HG03520 (cell line): ENCODE measurements around the gene OR2A1.
A peak's percentile ranks its signal among the peaks of the same experiment; 100 is the strongest.
"Not testable (repeated sequence)": the region's sequence is repeated elsewhere in the genome, so short reads cannot be mapped to it uniquely, and the experiment has no call there.

Source experiments
- ATAC-seq: cut with Tn5 transposase; IDR thresholded peaks from one replicate; pipeline ENCODE4 v1.9.1; 2021; ENCODE audit warnings: mild to moderate bottlenecking, moderate library complexity; ENCODE audit not compliant: unreplicated experiment

Gene OR2A1, protein sequence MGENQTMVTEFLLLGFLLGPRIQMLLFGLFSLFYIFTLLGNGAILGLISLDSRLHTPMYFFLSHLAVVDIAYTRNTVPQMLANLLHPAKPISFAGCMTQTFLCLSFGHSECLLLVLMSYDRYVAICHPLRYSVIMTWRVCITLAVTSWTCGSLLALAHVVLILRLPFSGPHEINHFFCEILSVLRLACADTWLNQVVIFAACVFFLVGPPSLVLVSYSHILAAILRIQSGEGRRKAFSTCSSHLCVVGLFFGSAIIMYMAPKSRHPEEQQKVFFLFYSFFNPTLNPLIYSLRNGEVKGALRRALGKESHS

DNA sequence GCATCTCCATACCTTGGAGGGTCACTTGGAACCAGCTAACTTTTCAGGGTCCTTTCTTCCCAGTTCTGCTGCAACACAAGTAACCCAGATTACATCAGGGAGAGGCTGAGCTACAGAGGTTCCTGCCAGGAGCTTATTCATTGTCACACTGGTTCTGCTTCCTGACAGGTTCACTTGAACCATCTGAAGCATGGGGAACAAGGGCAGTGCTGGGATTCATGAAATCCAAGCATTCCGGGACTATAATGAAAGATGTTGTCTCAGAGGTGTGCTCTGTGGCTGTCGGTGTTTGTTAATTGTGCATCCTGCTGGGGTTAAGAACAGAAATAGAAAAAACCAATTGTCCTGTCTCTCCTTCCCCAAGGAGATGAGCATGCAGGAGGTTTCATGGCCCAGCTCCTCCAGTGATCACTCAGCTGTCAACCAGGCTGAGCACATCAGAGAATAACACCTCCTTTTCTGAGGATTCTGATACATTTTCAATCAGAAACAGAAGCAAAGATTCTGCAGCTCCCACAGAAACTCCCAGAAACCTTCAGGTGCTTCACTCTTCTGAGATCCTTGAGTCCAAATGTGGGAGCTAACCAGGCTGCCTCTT is at the start of gene OR2A1:
Gene OR2A1 (plus strand): TSS at position 548 of the 598 bp plus-strand sequence. CDS start 5,706 bp downstream, outside the sequence.
- ATAC-seq = not testable (repeated sequence)

DNA sequence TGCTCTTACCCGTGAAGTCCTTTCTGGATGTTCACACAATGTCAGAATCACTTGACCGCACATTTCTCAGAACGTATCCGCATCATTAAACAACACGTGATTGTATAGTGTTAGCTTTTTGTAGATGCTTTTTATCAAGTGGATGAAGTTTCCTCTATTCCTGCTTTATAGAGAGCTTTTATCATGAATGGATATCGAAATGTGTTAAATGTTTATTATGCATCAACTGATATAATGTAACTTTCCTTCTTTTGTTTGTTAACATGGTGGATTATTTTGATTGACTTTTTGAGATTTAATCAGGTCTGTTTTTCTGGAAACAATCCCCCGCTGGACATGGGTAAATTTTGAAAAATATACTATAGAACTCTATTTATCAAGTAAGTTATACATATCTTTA is 47.5 kb upstream of the OR2A1 start, which contains the start of gene OR2A7:
Gene OR2A7 (minus strand): TSS at position 101 of the 400 bp plus-strand sequence. CDS start 5,164 bp downstream, outside the sequence.
- not testable (repeated sequence) for ATAC-seq

DNA sequence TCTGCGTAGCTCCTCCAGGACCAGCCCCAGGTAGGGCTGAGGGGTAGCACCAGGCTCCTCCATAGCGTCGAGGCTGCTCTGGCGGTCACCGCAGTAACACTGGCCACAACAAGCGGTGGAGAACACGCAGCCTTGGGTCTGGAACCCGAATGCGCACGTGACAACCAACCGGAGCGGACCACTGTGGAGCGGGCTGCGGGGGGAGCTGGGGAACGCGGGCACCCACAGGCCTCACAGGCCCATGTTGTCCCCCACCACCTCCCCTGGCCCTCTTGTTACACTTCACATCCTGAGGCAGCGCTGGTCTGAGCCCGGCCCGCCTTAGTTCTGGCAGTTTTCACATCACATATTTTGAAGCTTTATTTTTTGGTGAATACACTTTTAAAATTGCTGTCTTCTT is 43.0 kb upstream of the OR2A1 start, which contains the start of gene CTAGE8:
Gene CTAGE8 (minus strand): TSS at position 101 of the 400 bp plus-strand sequence. CDS start 38 bp downstream, at position 63.
- not testable (repeated sequence) for ATAC-seq

DNA sequence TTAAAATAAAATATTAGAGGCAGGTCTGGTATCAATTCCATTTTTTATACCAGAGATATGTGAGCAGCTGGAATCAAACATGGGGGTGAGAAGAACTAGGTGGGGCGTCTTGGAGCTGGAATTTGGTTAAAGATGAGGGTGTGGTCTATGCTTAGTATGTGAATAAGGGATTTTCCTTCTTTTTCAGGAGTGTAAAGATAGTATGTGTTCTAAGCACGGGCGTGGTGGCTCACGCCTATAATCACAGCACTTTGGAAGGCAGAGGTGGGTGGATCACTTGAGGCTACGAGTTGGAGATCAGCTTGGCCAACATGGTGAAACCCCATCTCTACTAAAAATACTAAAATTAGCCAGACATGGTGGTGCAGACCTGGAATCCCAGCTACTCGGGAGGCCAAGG is 36.9 kb upstream of the OR2A1 start:
- ATAC-seq = not testable (repeated sequence)

DNA sequence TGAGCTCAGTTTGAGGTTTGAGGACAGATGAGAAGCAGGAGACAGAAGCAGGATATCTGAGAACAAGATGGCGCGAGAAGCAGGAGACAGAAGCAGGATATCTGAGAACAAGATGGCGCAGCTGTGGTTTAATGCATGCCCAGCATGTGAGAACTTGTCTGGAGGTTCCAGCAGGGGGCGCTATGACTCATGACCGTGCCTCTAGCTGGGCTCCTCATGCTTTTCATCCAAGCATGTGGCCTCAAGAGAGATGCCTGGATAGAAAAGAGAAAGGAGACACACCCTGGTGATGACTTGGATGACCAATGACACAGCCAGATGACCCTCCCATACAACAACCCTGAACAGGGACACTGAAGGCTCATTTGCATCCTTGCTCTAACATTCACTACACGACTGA is 32.2 kb upstream of the OR2A1 start:
- ATAC-seq = peak; percentile 36

DNA sequence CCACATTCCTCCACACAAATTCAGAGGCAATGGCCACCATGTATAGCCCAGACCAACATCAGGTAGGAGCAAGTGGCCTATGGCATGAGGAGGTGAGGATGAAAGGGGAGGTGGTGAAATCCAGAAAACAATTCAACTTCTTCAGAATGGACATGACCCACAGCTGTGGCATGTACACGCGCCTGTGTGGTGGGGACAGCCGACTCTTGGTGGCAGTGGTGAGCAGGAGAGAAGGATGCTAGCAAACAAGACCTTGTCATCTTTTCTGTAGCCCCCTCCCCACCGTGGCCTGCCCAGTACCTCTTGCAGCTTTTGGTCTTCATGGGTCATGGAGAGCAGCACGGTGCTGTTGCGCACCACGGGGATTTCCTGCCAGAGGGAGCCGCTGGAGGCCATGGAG is 30.2 kb upstream of the OR2A1 start:
- not testable (repeated sequence) for ATAC-seq

DNA sequence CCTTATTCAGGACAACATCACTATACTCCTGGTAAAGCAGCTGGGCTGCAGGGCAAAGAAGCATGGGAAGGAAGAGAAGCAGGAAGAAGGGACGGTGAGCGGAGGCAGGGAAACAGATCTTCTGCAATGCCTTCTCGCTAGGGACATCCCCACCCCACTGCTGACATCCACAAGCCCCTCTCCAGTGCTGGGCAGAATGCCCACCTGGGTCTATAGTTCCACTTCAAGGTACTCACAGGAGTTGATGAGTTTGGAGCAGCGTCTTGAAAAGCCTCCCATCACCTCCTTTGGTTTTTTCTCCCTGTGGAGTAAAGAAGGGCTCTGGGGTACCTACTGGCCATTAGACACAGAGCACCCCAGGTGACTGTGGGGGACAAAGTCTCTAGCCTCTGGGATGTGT is 29.7 kb upstream of the OR2A1 start:
- not testable (repeated sequence) for ATAC-seq

DNA sequence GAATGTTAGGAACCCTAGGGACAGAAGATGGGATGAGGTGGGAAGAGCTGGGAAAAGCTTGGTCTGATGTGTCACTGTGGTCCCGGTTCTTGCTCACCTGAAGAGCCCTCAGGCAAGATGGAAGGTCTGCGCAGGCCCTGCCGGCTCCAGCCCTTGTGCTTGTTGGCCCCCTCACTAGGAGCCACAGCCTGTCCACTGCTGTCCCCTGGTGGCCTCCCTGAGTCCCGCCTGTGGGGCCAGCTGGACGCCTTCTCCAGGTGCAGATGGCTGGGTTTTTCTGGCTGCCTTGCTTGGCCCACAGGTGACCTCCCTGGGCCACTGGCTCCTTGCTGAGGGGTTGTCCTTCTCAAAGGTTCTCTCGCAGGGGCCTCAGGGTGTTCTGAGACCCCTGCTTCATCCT is 28.5 kb upstream of the OR2A1 start:
- ATAC-seq = not testable (repeated sequence)

DNA sequence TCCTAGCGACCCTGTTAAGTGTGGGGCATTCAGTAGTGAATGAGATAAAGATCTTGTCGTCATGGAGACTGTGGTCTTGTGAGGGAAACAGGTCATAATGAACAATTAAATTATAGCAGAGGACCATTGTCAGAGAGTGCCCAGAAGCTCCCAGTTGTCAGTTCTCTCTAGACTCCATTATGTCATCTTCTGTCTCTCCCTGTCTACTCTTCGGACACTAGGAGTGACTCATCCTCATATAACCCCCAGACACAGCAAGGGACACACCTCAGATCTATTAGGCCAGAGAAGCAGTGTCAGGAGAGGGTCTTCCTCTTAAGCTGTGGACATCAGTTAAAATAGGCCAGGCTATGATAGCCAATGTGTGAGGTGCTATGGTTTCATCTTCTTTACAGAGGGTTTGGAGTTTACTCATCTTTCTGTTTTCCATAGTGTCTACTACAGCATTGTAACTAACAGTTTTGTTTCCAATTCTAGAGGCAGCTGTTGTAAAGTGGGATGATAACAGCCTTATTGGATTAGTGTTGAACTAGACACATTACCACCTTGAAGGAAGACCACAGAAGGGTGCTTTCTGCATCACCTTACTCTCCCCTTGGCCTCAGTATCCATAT is 24.9 kb upstream of the OR2A1 start:
- ATAC-seq = not testable (repeated sequence)

DNA sequence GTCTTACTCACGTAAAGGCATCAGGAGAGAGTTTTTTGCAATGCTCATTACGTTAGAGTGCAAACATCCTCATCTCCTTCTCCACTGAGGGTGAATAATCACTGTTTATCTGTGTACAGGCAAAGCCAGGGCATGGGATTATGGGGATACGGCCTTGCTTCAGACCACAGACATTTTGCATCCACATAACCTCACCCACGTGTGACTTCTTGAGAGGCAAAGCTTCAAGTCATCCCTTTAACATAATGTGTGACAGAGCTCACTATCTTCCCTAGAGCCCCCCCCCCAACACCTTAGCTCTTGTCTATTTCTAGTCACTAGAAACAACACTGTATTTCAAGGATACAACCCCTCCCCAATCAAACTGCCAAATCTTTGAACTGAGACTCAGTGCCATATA is 20.6 kb upstream of the OR2A1 start:
- not testable (repeated sequence) for ATAC-seq

DNA sequence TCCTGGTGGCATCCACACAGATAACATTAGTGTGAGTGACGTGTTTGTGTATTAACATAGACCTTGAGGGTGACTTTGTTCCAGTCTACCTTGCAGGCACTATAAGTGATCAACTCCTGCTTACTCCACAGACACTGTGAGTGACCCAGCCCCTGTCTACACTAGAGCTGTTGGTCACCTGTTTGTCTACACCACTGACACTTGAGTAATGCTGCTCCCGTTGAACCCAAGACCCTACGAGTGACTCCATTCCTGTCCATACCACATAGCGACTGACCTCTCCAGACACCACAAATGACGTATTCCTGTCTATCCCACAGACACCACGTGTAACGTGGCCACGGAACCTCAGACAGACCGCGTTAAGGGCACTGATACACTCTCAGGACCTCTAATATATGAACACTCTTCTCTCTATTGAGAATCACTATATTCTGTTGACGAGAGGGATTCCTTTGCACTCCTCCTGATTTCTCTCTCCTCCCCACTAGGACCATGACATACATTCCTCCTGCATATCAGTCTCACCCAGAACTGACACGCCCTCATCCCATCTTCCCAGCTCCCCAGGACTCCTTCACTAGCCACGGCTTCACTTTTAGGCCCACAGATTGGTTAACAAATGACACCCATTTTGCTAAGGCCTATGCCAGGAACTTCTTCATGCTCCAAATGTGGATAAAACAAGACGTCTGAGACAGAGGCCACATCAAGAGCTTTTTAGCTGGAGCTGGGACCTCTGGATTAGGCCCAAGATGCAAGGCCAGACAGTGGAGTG is 19.6 kb upstream of the OR2A1 start:
- ATAC-seq = not testable (repeated sequence)

DNA sequence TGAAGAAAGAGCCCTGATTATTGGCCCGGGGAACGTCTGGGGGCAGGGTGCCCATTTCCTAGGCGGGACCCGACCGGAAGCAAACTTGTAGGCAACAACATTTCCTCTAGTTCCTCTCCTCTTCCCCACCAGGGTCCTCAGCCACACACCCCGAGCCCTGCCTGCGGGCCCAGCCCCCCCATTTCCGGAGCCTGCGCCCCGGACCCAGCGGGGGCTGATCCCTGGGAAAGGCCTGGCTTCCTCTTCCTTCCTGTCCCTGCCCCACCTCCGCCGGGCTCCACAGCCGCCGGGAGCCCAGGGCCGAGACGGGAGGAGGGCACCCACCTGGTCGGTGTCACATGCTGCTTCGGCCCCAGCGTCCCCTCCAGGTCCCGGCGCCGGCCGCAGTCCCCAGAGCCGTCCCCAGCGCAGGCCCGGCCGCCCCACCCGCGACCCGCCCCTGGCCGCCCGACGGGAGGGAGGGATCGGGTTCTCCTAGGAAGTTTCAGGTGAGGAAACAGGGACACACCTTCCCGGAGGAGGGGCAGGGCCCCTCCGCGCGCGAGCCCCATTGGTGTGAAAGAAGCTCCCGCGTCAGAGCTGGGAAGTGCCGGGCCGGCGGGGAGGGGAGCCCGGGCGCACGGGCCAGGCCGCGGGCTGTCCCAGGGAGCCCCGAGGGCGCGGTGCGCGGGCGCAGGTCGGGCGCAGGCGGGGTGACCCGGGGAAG is 18.3 kb upstream of the OR2A1 start:
- ATAC-seq = peak; percentile 73

DNA sequence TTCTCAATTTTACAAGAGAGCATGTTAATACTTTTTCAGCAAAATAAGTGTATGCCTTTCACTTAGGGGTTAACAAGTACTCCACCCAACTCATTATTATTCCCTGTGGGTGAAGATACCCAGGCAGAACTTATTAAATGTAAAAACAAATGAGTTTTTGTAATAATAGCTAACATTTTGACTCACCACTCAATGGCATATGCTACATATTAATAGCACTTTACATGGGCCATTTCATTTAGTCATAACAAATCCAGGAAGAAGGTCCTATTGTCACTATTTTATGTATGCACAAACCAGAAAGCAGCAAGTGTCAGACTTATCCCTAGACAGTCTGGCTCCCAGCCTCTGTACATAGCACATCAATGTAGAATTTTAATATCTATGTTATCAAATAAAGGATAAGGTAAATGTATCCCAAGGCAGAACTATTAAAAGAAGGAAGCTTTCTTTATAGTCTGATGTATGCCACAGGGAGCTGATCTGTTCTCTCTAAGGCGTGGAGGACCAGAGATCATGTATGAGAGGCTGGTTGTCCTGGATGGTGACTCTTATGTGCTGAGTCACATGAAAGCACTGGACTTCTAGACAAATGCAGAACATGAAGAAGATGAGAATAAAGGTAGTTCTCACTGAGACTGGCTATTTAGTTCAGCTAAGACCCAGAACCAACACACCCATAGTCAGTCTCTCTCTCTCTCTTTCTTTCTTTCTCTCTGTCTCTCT is 9.5 kb upstream of the OR2A1 start:
- ATAC-seq = not testable (repeated sequence)

DNA sequence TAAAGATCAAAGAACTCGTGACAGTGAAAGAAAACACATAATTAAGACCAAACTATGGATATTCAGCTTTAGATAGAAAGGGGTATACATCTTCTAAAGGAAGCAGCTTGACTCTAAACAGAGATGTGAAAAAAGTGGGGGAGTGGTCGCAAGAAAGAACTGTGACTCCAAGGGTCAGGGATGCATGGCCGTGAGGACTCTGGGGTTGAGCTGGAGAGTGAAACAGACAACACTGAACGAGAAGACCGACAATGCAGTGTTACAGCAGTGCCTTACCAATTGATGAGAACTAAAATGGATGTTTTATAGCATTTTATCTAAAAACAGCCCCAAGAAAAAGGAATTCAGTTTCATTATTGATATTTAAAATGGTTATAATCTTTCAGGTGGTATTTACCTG is 8.6 kb upstream of the OR2A1 start:
- ATAC-seq = not testable (repeated sequence)

DNA sequence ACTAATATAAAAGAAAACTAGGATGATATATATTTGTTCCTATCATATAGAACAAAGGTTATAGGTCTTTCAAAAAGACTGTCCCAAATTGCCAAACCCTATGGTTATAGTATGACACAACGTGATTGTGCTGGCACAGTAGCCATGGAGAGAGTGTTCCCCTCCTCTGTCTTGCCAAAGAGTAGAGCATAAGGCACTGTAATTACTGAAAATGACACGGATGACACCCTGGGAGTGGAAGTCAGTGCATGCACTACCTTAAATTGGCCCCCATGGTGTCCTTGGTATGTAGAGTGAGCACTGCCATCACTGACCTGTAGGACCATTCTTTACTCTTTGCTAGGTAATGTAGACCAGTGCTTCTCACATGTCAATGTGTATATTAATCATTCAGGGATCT is 7.1 kb upstream of the OR2A1 start:
- not testable (repeated sequence) for ATAC-seq

DNA sequence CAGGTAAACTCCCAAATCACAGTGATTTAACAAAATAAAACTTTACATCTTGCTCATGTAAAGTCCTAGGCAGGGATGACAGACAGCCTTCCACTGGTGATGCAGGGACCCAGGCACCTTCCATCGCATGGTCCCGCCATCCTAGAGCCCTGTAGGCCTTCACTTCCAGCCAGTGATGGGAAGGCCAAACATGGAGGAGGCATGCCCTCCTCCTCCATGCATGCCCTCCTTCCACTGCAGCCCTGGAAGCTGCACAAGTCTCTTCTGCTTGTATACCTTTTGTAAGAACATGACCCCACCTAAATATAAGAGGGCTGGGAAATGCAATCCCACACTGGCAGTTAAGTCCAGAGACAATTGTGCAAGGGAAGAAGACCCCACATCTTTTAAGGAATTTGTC is 2.5 kb upstream of the OR2A1 start:
- not testable (repeated sequence) for ATAC-seq

DNA sequence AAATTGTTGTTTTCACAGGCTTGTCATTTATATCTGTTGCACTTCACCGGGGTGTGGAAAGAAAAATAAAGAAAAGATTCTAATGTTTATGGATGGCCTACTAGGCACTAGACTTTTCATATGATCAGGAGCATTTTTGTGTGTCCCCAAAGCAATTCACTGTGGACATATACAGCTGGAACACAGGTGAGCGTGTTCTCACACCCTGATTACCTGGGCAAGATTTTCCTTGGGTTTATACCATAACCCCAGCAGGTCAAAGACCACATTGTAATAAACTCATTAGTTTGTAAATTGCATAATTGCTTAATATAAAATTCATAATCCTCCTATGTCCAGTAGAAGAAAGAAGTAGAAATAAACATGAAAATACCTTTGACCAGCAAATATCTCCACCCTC is 1.0 kb upstream of the OR2A1 start:
- not testable (repeated sequence) for ATAC-seq

DNA sequence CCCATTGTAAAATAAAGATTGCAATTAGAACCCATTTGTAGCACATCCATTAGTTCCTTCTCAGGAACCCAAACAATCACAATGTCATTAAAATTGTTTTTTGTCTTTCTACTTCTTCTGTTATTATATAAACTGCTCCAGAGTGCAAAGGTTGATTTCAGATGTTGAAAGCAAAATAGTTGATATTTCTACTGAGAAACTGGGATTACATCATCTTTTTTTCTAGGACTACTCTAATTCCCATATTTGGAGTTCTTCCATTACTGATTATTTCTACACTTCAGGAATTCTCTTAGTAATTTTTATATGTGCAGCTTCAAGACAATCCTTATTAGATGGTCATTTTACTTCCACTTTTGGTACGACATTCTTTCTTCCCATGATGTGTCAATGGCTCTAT is 5.3 kb downstream of the OR2A1 start:
- ATAC-seq = not testable (repeated sequence)

DNA sequence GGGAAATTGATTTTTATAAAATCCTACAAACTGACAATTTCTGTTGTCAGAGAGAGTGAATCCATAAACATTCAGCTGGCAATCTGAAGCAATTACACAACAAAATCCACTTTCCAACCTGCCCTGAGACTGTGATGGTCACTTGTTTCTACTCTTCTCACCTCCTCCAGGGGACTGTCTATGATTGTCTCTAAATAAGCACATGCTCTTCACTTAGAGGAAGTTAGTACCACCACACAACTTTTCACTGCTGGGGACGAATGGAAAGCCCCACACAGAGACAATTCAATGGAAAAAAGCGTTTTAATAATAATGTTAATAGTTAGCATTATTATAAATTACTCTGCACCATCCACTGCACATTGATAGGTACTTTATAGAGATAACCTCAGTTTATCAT is 7.3 kb downstream of the OR2A1 start:
- ATAC-seq = not testable (repeated sequence)
